KMS-11 (cell line): ENCODE data around the gene SLC7A8.

Source experiments
- H2AFZ ChIP-seq: fragments of 200-600 bp; sonication (generic); 2 replicates; pipeline ENCODE4 v1.6.1; 2016; ENCODE audit warnings: antibody characterized with exemption, mixed run types, low read depth
- H3K27ac ChIP-seq: fragments of 200-600 bp; sonication (generic); 2 replicates; pipeline ENCODE4 v1.6.1; 2016; ENCODE audit warnings: mild to moderate bottlenecking, mixed run types
- H3K27me3 ChIP-seq: fragments of 200-600 bp; sonication (generic); 2 replicates; pipeline ENCODE4 v1.6.1; 2017; ENCODE audit warnings: mild to moderate bottlenecking, low read depth, mixed run types, moderate library complexity; ENCODE audit not compliant: insufficient read depth
- H3K36me3 ChIP-seq: fragments of 200-600 bp; sonication (generic); 2 replicates; pipeline ENCODE4 v1.6.1; 2017; ENCODE audit warnings: mild to moderate bottlenecking, mixed run types; ENCODE audit not compliant: insufficient read depth
- H3K4me1 ChIP-seq: fragments of 200-600 bp; sonication (generic); 2 replicates; pipeline ENCODE4 v1.6.1; 2016; ENCODE audit warnings: mild to moderate bottlenecking, low read depth, mixed run types; ENCODE audit not compliant: poor library complexity, severe bottlenecking
- H3K4me2 ChIP-seq: fragments of 200-600 bp; sonication (generic); 2 replicates; pipeline ENCODE4 v1.7.0; 2016; ENCODE audit warnings: mild to moderate bottlenecking, mixed run types
- H3K4me3 ChIP-seq: fragments of 200-600 bp; sonication (generic); IDR thresholded peaks from 2 replicates; pipeline ENCODE4 v1.6.1; 2017; ENCODE audit warnings: low read depth, low read length, mixed read lengths; ENCODE audit not compliant: insufficient read depth
- H3K79me2 ChIP-seq: fragments of 200-600 bp; sonication (generic); 2 replicates; pipeline ENCODE4 v1.6.1; 2016; ENCODE audit warnings: low read depth, mixed run types; ENCODE audit not compliant: insufficient read depth
- H3K9ac ChIP-seq: fragments of 200-600 bp; sonication (generic); 2 replicates; pipeline ENCODE4 v1.6.1; 2016; ENCODE audit warnings: mild to moderate bottlenecking, mixed run types
- H4K20me1 ChIP-seq: fragments of 200-600 bp; sonication (generic); 2 replicates; pipeline ENCODE4 v1.6.1; 2016; ENCODE audit warnings: mild to moderate bottlenecking, mixed run types; ENCODE audit not compliant: insufficient read depth
- CTCF ChIP-seq: fragments of 200-600 bp; sonication (generic); conservative IDR thresholded peaks from 2 replicates; pipeline ENCODE4 v1.6.1; 2017; ENCODE audit warnings: low read depth, mild to moderate bottlenecking, antibody characterized with exemption, low read length, moderate library complexity, mixed read lengths

Gene SLC7A8

DNA sequence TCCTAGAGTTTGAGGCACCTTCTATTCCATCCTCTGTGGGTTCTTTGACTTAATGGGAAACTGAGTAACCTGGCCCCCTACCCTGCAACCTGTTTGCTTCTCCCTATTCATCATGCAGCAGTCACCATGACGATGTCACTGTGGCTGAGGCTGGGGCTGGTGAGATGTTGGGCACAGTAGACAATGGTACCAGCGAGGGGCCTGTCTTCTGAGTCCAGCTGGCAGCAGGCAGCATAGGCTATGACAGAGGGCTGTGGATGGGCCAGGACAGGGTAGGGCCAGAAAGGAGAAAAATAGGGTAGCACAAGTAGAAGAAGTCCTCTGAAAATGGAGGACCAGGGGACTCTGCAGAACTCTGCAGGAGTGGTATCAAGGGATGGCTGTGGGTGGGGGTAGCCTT is 80.7 kb downstream of the SLC7A8 start:
- Histone ChIP-seq H3K79me2 (no peaks in the 10 kb centered on the region), H3K27me3 (no peaks in the 10 kb centered on the region), H4K20me1 (no peaks in the 10 kb centered on the region), H3K36me3 (no peaks in the 10 kb centered on the region), H3K4me2 (no peak overlapping the region), H3K9ac (no peak overlapping the region), H3K27ac (no peak overlapping the region), H2AFZ (no peak overlapping the region), H3K4me1 (peaks cover 17% of the 10 kb centered on the region), H3K4me3 (no peak overlapping the region)
- TF ChIP-seq CTCF: no peak

DNA sequence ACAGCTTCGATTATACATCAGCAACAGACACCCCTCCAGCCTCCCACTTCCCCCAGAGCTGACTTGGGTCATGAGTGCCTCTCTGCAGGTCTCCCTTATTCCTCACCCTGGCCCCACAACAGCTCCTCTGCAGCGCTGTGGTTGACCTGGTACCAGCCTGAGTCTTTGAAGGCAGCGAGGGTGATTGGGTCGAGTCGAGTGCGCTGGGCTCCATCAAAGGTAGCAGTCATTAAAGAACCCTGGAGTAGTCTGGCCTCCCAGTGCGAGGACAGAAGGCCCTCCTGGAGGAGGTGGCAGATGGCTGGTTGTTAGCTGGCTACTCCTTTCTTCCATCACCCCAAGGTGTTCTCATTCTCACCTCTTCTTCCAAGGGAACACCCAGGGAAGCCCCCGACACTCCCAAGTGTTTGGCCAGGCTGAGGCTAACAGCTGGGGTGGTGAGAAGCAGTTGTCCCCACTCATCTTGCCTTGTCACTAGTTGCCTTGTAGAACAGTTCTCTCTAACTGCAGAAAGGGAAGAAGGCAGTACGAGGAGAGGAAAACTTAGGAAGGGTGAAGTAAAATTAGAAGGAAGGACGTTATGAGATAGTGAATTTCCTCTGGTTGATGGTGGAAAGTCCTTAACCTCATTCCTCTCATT is 81.4 kb downstream of the SLC7A8 start:
- Histone ChIP-seq H4K20me1 (no peaks in the 10 kb centered on the region), H3K36me3 (no peaks in the 10 kb centered on the region), H3K4me2 (no peak overlapping the region), H3K9ac (no peak overlapping the region), H3K79me2 (peaks cover 5% of the 10 kb centered on the region; the same call in 1 of the 2 replicates), H3K4me1 (peaks cover 14% of the 10 kb centered on the region), H3K4me3 (no peak overlapping the region), H3K27ac (no peak overlapping the region), H3K27me3 (no peaks in the 10 kb centered on the region), H2AFZ (no peak overlapping the region)
- TF ChIP-seq CTCF: no peak

DNA sequence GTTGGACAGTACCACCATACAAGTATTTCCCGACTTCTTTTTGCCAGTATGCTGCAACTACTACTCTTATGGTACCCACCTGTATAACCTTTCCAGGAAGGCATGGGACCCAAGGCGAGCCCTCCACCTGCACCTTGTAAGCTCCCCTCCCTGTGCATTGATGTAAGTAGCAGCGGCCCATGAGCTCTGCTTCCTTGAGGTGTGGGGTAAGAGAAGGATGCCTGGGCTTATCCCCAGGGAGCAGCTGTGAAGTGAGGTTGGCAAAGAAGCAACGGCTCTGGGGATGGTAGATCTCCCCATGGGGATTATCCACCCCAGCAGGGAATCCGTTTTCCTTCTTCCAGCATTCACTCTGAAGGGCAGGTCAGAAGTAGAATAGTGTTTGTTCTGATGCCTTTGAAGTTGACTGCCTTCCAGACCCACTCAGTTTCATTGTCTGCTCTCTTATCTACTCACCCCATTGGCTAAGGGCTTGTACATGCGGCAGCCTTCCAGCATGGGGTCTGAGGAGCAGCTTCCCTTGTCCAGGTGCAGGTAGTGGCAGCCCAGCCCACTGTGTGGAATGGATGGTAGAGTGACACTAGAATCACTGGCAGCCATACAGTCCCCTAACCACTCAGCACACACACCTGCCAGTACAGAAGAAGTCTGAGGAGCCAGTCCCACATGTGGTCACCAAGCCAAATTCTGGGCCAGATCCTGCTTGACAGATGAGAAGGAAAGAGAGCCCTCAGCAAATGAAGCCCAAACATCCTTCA is 82.1 kb downstream of the SLC7A8 start:
- H4K20me1 ChIP-seq: no peaks in the 10 kb centered on the region
- no peak overlapping the region for H3K9ac ChIP-seq
- H2AFZ ChIP-seq: no peak overlapping the region
- peaks cover 12% of the 10 kb centered on the region; the same call in 1 of the 2 replicates for H3K79me2 ChIP-seq
- no peak overlapping the region for H3K4me2 ChIP-seq
- H3K36me3 ChIP-seq: no peaks in the 10 kb centered on the region
- H3K27me3 ChIP-seq: no peaks in the 10 kb centered on the region
- peaks cover 10% of the 10 kb centered on the region for H3K4me1 ChIP-seq
- no peak for TF ChIP-seq CTCF
- no peak overlapping the region for H3K4me3 ChIP-seq
- H3K27ac ChIP-seq: no peak overlapping the region

GRCh38 chr14:23099212-23099861 is 84.1 kb downstream of the SLC7A8 start:
- Histone ChIP-seq H3K4me2 (no peak overlapping the region), H3K79me2 (peaks cover 20% of the 10 kb centered on the region; the same call in 1 of the 2 replicates), H3K27me3 (no peaks in the 10 kb centered on the region), H2AFZ (no peak overlapping the region), H3K4me1 (peaks cover 3% of the 10 kb centered on the region), H3K36me3 (no peaks in the 10 kb centered on the region), H3K4me3 (no peak overlapping the region), H3K9ac (no peak overlapping the region), H3K27ac (no peak overlapping the region), H4K20me1 (no peaks in the 10 kb centered on the region)
- no peak for TF ChIP-seq CTCF
